Activated CD4-positive, CD25-positive, alpha-beta regulatory T cell treated with anti-CD3 and anti-CD28 coated beads, Interleukin-2, amount 50 U/mL, for 72 hours (primary cell): ENCODE measurements around the gene RHBDF1.
"Not testable (repeated sequence)": the region's sequence is repeated elsewhere in the genome, so short reads cannot be mapped to it uniquely, and the experiment has no call there.

Experiments used
- DNase-seq: peaks from one replicate; pipeline ENCODE4 v3.0.0; 2021

Gene RHBDF1

GRCh38 chr16:58491-59439 lies 13.7 kb downstream of the RHBDF1 start:
- DNase-seq, result no peak

- no peak for DNase-seq
Measured at GRCh38 chr16:57711-58110, 14.7 kb downstream of the RHBDF1 start.

GRCh38 chr16:56231-56927 lies 16.1 kb downstream of the RHBDF1 start:
- no peak for DNase-seq

GRCh38 chr16:55571-56136 lies 16.8 kb downstream of the RHBDF1 start:
- no peak for DNase-seq

GRCh38 chr16:54237-54581 lies 18.2 kb downstream of the RHBDF1 start:
- DNase-seq, result no peak

- peak; percentile 91 for DNase-seq
Measured at GRCh38 chr16:53346-54236, 18.8 kb downstream of the RHBDF1 start, which contains the start of the genes POLR3K and SNRNP25. Gene POLR3K (minus strand): TSS chr16:53608. CDS start chr16:53586, 22 bp downstream. Gene SNRNP25 (plus strand): TSS chr16:53828. CDS start chr16:54017, 189 bp downstream.

GRCh38 chr16:50769-51591 lies 21.5 kb downstream of the RHBDF1 start:
- DNase-seq, result no peak

- DNase-seq, result no peak
Measured at GRCh38 chr16:47234-47633, 25.2 kb downstream of the RHBDF1 start.

- DNase-seq, result not testable (repeated sequence)
Measured at GRCh38 chr16:46510-46909, 25.9 kb downstream of the RHBDF1 start.

GRCh38 chr16:45454-45853 lies 27.0 kb downstream of the RHBDF1 start:
- DNase-seq, result no peak

GRCh38 chr16:44655-45054 lies 27.8 kb downstream of the RHBDF1 start:
- DNase-seq, result no peak

GRCh38 chr16:43294-43693 lies 29.1 kb downstream of the RHBDF1 start:
- DNase-seq, result no peak

GRCh38 chr16:42691-43090 lies 29.7 kb downstream of the RHBDF1 start:
- DNase-seq, result no peak

GRCh38 chr16:42069-42457 lies 30.4 kb downstream of the RHBDF1 start:
- DNase-seq, result no peak

- no peak for DNase-seq
Measured at GRCh38 chr16:41439-42068, 30.9 kb downstream of the RHBDF1 start.

GRCh38 chr16:38941-39892 lies 33.2 kb downstream of the RHBDF1 start:
- DNase-seq, result peak; percentile 40

GRCh38 chr16:38206-38605 lies 34.2 kb downstream of the RHBDF1 start:
- peak; percentile 3 for DNase-seq

- DNase-seq, result peak; percentile 3
Measured at GRCh38 chr16:37511-37910, 34.9 kb downstream of the RHBDF1 start.

GRCh38 chr16:36336-36984 lies 36.0 kb downstream of the RHBDF1 start:
- peak; percentile 25 for DNase-seq
